ENCODE results near the gene INPP5J. TPM values are rescaled to one million over a fixed set of nuclear protein-coding genes. Genes with fewer than 3 reads are reported as not detected.

Gene INPP5J
- total and polyA plus RNA-seq, 2 experiments from 2014 or later: 3.4 to 5.6 TPM

DNA sequence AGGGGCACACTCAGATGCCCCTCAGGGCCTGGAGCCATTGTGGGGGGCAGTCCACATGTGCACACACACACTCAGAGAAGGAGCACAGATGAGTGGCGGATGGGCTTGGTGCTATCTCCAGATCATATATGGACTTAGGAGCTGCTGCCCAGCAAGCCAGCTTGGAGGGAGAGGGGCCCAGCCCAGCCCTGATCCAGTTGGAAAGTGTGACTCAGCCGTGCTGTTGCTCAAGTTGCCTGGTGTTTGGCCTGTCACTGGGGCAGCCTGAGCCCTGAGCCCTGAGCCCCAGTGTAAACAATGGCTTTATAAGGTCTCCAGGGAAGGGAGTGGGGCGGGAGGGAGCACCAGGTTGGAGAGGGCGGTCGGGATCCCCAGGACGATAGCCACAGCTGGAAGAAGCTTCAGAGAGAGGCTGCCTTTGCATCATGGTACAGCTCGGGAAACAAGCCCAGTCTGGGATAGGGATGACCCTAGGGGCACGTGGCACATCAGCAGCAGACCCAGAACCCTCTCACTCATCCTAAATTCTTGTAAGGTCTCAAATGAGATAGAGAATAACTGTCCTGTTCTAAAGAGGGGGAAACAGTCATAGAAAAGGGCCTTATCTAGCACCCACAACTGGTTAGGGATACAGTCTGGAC lies 20.2 kb upstream of the INPP5J start:
- 76% methylated on average over 8 of the region's 8 CpGs for WGBS (ENCODE audit: low lambda C conversion rate, missing lambda C conversion rate)
- Histone ChIP-seq H3K27me3 (no peaks in the 10 kb centered on the region), H3K4me2 (peak overlapping the region; percentile 23), H3K4me1 (ENCODE audit: insufficient read depth) (peaks cover 13% of the 10 kb centered on the region), H3K79me2 (no peaks in the 10 kb centered on the region), H4K20me1 (ENCODE audit: insufficient read depth, poor library complexity, severe bottlenecking) (no peaks in the 10 kb centered on the region), H3K27ac (peak overlapping the region; percentile 94), H3K4me3 (no peak overlapping the region), H3K9me3 (ENCODE audit: low read depth) (no peaks in the 10 kb centered on the region), H3K9me2 (replicated peaks; ENCODE audit: insufficient read depth) (no peaks in the 10 kb centered on the region), H2AFZ (no peak overlapping the region), H3K36me3 (replicated peaks; ENCODE audit: insufficient read depth, low read depth) (no peaks in the 10 kb centered on the region)
- peak; percentile 94 for DNase-seq (ENCODE audit: low spot score)
- TF ChIP-seq CTCF (IDR thresholded peaks at IDR 0.05; ENCODE audit: poor library complexity) (no peak), EZH2phosphoT487 (IDR thresholded peaks at IDR 0.05; ENCODE audit: low read depth, severe bottlenecking, unreplicated experiment) (no peak), EZH2 (IDR thresholded peaks at IDR 0.05; ENCODE audit: borderline replicate concordance) (no peak)

GRCh38 chr22:31103111-31103510 lies 19.7 kb upstream of the INPP5J start:
- WGBS (ENCODE audit: low lambda C conversion rate, missing lambda C conversion rate): 92% methylated on average over 2 of the region's 2 CpGs
- Histone ChIP-seq H4K20me1 (ENCODE audit: insufficient read depth, poor library complexity, severe bottlenecking) (no peaks in the 10 kb centered on the region), H3K27ac (peak overlapping the region; percentile 94), H3K4me2 (peak overlapping the region; percentile 23), H3K36me3 (replicated peaks; ENCODE audit: insufficient read depth, low read depth) (no peaks in the 10 kb centered on the region), H2AFZ (no peak overlapping the region), H3K79me2 (no peaks in the 10 kb centered on the region), H3K27me3 (no peaks in the 10 kb centered on the region), H3K9me3 (ENCODE audit: low read depth) (no peaks in the 10 kb centered on the region), H3K4me3 (no peak overlapping the region), H3K9me2 (replicated peaks; ENCODE audit: insufficient read depth) (no peaks in the 10 kb centered on the region), H3K4me1 (ENCODE audit: insufficient read depth) (peaks cover 13% of the 10 kb centered on the region)
- DNase-seq (ENCODE audit: low spot score): no peak
- TF ChIP-seq EZH2 (IDR thresholded peaks at IDR 0.05; ENCODE audit: borderline replicate concordance): no peak
- TF ChIP-seq CTCF (IDR thresholded peaks at IDR 0.05; ENCODE audit: poor library complexity): no peak
- TF ChIP-seq EZH2phosphoT487 (IDR thresholded peaks at IDR 0.05; ENCODE audit: low read depth, severe bottlenecking, unreplicated experiment): no peak

- no peaks in the 10 kb centered on the region for H3K27me3 ChIP-seq
- H4K20me1 ChIP-seq (ENCODE audit: insufficient read depth, poor library complexity, severe bottlenecking): no peaks in the 10 kb centered on the region
- H3K9me2 ChIP-seq (replicated peaks; ENCODE audit: insufficient read depth): no peaks in the 10 kb centered on the region
- WGBS (ENCODE audit: low lambda C conversion rate, missing lambda C conversion rate): 97% methylated on average over 28 of the region's 33 CpGs
- TF ChIP-seq CTCF (IDR thresholded peaks at IDR 0.05; ENCODE audit: poor library complexity) (no peak), EZH2 (IDR thresholded peaks at IDR 0.05; ENCODE audit: borderline replicate concordance) (no peak), EZH2phosphoT487 (IDR thresholded peaks at IDR 0.05; ENCODE audit: low read depth, severe bottlenecking, unreplicated experiment) (no peak)
- H3K36me3 ChIP-seq (replicated peaks; ENCODE audit: insufficient read depth, low read depth): no peaks in the 10 kb centered on the region
- peaks cover 13% of the 10 kb centered on the region for H3K4me1 ChIP-seq (ENCODE audit: insufficient read depth)
- no peak overlapping the region for H2AFZ ChIP-seq
- DNase-seq (ENCODE audit: low spot score): no peak
- no peak overlapping the region for H3K4me2 ChIP-seq
- peak overlapping the region; percentile 94 for H3K27ac ChIP-seq
- H3K79me2 ChIP-seq: no peaks in the 10 kb centered on the region
- H3K4me3 ChIP-seq: no peak overlapping the region
- H3K9me3 ChIP-seq (ENCODE audit: low read depth): no peaks in the 10 kb centered on the region
Measured at GRCh38 chr22:31103899-31104694, 18.7 kb upstream of the INPP5J start.

All from hepatocyte (in vitro differentiated cells).